Measurements from ENCODE around the gene CFAP58. TPM values are rescaled to one million over a fixed set of nuclear protein-coding genes. Genes with fewer than 3 reads are reported as not detected.

The CFAP58 gene
- total and polyA plus RNA-seq, 2 donors (not counting 1 experiment from before 2014, with no cell fraction given) = not detected

GRCh38 chr10:104309980-104310978, 43.4 kb upstream of the CFAP58 start:
- no peaks in the 10 kb centered on the region for H3K27me3 ChIP-seq (replicated peaks in 1 of 4; ENCODE audit: control extremely low read depth in 1 of 4, control insufficient read depth in 3 of 4, insufficient read depth in 4 of 4, low read length in 3 of 4)
- H3K27me3 Mint-ChIP-seq = no peaks in the 10 kb centered on the region
- peaks cover 57% of the 10 kb centered on the region for H4K20me1 ChIP-seq (ENCODE audit: control insufficient read depth, insufficient read depth, low read length, poor library complexity, severe bottlenecking)
- no peaks in the 10 kb centered on the region for H3K9me3 ChIP-seq (ENCODE audit: control extremely low read depth in 1 of 3, control insufficient read depth in 2 of 3, insufficient read depth in 1 of 3, low read length in 2 of 3)
- H2AFZ ChIP-seq (ENCODE audit: insufficient read depth, low read depth, low read length, poor library complexity, severe bottlenecking) = no peak overlapping the region
- no peak overlapping the region for H3K27ac Mint-ChIP-seq
- ChIA-PET POLR2A (no interaction called here), CTCF (interaction anchor here (1.3 to 23.3 kb wide), 6 partner anchors 9 to 38 kb away, joined by 3 to 594 read pairs (median 58); partner anchors contain the start of genes CFAP58 and ITPRIP)
- H3K36me3 ChIP-seq (replicated peaks in 1 of 2; ENCODE audit: control extremely low read depth in 1 of 2, control insufficient read depth in 1 of 2, extremely low read depth in 1 of 2, insufficient read depth in 2 of 2, low read length in 1 of 2) = peaks cover 0 to 46% of the 10 kb centered on the region in 2 experiments
- H3K4me1 Mint-ChIP-seq = peaks cover 23% of the 10 kb centered on the region
- peaks cover 5% of the 10 kb centered on the region for H3K79me2 ChIP-seq (ENCODE audit: control insufficient read depth, insufficient read depth, low read length)
- no peak overlapping the region for H3K4me3 Mint-ChIP-seq
- H3K4me3 ChIP-seq (ENCODE audit: control extremely low read depth in 1 of 5, extremely low read depth in 1 of 5, insufficient read depth in 1 of 5, low read depth in 2 of 5, low read length in 4 of 5) = no peak overlapping the region
- peaks cover 13 to 21% of the 10 kb centered on the region in 2 donors for H3K4me1 ChIP-seq (ENCODE audit: control insufficient read depth in 2 of 2, insufficient read depth in 2 of 2, low read length in 2 of 2)
- TF ChIP-seq EZH2 (IDR thresholded peaks at IDR 0.05; ENCODE audit: borderline replicate concordance, insufficient read depth, low read depth, low read length, poor library complexity, severe bottlenecking) (no peak), CTCF (IDR thresholded peaks at IDR 0.05) (no peak)
- DNase-seq (no peak), ATAC-seq (ENCODE audit: low read depth) (no peak)
- no peak overlapping the region for H3K4me2 ChIP-seq (replicated peaks; ENCODE audit: low read depth, low read length, poor library complexity, severe bottlenecking)
- H3K9ac ChIP-seq (ENCODE audit: low read length) = no peak overlapping the region
- no peak overlapping the region for H3K27ac ChIP-seq (ENCODE audit: low read length in 2 of 2)
- intact Hi-C loops (cut with micrococcal nuclease) = no loop called here
- H3K9me3 Mint-ChIP-seq (ENCODE audit: insufficient read depth) = no peaks in the 10 kb centered on the region
- 97% methylated on average over 10 of the region's 15 CpGs for WGBS (ENCODE audit: insufficient coverage)

Data from B cell (primary cell).